Keratinocyte (primary cell): Measurements from ENCODE around the gene HOXB5. TPM values are rescaled to one million over a fixed set of nuclear protein-coding genes. Genes with fewer than 3 reads are reported as not detected.

Source experiments
- DNase-seq: peaks from one replicate; pipeline ENCODE4 v3.0.0-alpha.2; 2011; ENCODE audit warnings: low read depth, missing footprints, low spot score
- FAIRE-seq: peaks from 2 replicates; lab custom pipeline; 2011; peaks lifted over from hg19 to GRCh38; lab: Jason Lieb, UNC
- H2AFZ ChIP-seq: 2 replicates; pipeline ENCODE4 v1.6.0; 2012; ENCODE audit warnings: low read length, control low read depth, inconsistent platforms; ENCODE audit not compliant: control insufficient read depth
- H3K27ac ChIP-seq: 2 replicates; pipeline ENCODE4 v1.5.1; 2011; ENCODE audit warnings: low read length; ENCODE audit not compliant: control insufficient read depth, insufficient read depth
- H3K27me3 ChIP-seq: 3 replicates; pipeline ENCODE4 v1.6.0; 2011; ENCODE audit warnings: low read length; ENCODE audit not compliant: control insufficient read depth, insufficient read depth; ENCODE audit errors: extremely low read depth
- H3K36me3 ChIP-seq, 2 experiments: 2 replicates in 1 of 2; 3 replicates in 1 of 2; pipeline ENCODE4 v1.5.1; 2011; ENCODE audit warnings: low read length in 2 of 2, mild to moderate bottlenecking in 1 of 2; ENCODE audit not compliant: control insufficient read depth in 2 of 2, insufficient read depth in 2 of 2; ENCODE audit errors: extremely low read depth in 1 of 2
- H3K4me1 ChIP-seq: 3 replicates; pipeline ENCODE4 v1.5.1; 2011; ENCODE audit warnings: low read length; ENCODE audit not compliant: control insufficient read depth, insufficient read depth; ENCODE audit errors: extremely low read depth
- H3K4me2 ChIP-seq: 3 replicates; pipeline ENCODE4 v1.6.0; 2011; ENCODE audit warnings: low read depth, low read length; ENCODE audit not compliant: control insufficient read depth, insufficient read depth; ENCODE audit errors: extremely low read depth
- H3K4me3 ChIP-seq, 3 experiments: fragments of 200-600 bp in 1 of 3; sonication (generic) in 1 of 3; 2 replicates in 2 of 3; 3 replicates in 1 of 3; pipeline ENCODE4 v1.5.1; 2011 to 2016; ENCODE audit warnings: low read length in 3 of 3, mild to moderate bottlenecking in 3 of 3, control low read depth in 2 of 3, inconsistent platforms in 1 of 3, low read depth in 1 of 3, mixed read lengths in 1 of 3, mixed run types in 1 of 3, moderate library complexity in 1 of 3; ENCODE audit not compliant: control insufficient read depth in 2 of 3, insufficient read depth in 2 of 3; ENCODE audit errors: extremely low read depth in 1 of 3
- H3K79me2 ChIP-seq: 2 replicates; pipeline ENCODE4 v1.6.0; 2012; ENCODE audit warnings: low read length; ENCODE audit not compliant: control insufficient read depth, insufficient read depth
- H3K9ac ChIP-seq: 3 replicates; pipeline ENCODE4 v1.6.0; 2011; ENCODE audit warnings: low read length; ENCODE audit not compliant: control insufficient read depth, insufficient read depth; ENCODE audit errors: extremely low read depth
- H3K9me1 ChIP-seq: 3 replicates; pipeline ENCODE4 v1.6.0; 2011; ENCODE audit warnings: low read length; ENCODE audit not compliant: control insufficient read depth, insufficient read depth; ENCODE audit errors: extremely low read depth
- H3K9me3 ChIP-seq: 2 replicates; pipeline ENCODE4 v1.5.1; 2012; ENCODE audit warnings: low read depth, low read length; ENCODE audit not compliant: control insufficient read depth
- H4K20me1 ChIP-seq: 3 replicates; pipeline ENCODE4 v1.6.0; 2011; ENCODE audit warnings: low read length; ENCODE audit not compliant: control insufficient read depth, insufficient read depth; ENCODE audit errors: extremely low read depth
- EZH2 ChIP-seq: IDR thresholded peaks from one replicate; pipeline ENCODE4 v1.6.1; 2012; ENCODE audit warnings: inconsistent platforms, mild to moderate bottlenecking, low read length, moderate library complexity
- dilution Hi-C: fragments of 300-500 bp; cut with MboI; formaldehyde crosslinking; loops from one replicate; pipeline ENCODE4 v1.7.0; 2020; ENCODE audit warnings: low sequenced_read_pairs; ENCODE audit not compliant: extremely low pct_ligation_motif_present
- polyA plus RNA-seq, 5 experiments: library from polyadenylated mRNA; depleted of rRNA in 3 of 5; stranded (reverse) in 3 of 5; stranded (forward) in 1 of 5; unstranded in 1 of 5; fragments of >200 nt; gene quantifications; 1 replicate in 1 of 5; 2 replicates in 3 of 5; 3 replicates in 1 of 5; pipeline versions ENCODE4 v1.2.1 to v1.2.3, GENCODE V29; 2011 to 2012; ENCODE audit warnings: missing spikeins in 2 of 5, low read depth in 1 of 5, low replicate concordance in 1 of 5
- TF ChIP-seq, protein P1 (sequence below), 3 experiments: IDR thresholded peaks in 1 of 3; conservative IDR thresholded peaks in 1 of 3; optimal IDR thresholded peaks in 1 of 3; 2 replicates in 2 of 3; 3 replicates in 1 of 3; pipeline versions ENCODE3 to v1.5.1; 2011; ENCODE audit warnings: low read length in 3 of 3, mild to moderate bottlenecking in 3 of 3, moderate library complexity in 2 of 3, control low read depth in 1 of 3, inconsistent platforms in 1 of 3; ENCODE audit not compliant: insufficient read depth in 2 of 3; ENCODE audit errors: extremely low read depth in 1 of 3

Gene HOXB5
- polyA plus RNA-seq, 1 donor (not counting 4 experiments of a cell fraction or from before 2014, with no cell fraction given): not detected

DNA sequence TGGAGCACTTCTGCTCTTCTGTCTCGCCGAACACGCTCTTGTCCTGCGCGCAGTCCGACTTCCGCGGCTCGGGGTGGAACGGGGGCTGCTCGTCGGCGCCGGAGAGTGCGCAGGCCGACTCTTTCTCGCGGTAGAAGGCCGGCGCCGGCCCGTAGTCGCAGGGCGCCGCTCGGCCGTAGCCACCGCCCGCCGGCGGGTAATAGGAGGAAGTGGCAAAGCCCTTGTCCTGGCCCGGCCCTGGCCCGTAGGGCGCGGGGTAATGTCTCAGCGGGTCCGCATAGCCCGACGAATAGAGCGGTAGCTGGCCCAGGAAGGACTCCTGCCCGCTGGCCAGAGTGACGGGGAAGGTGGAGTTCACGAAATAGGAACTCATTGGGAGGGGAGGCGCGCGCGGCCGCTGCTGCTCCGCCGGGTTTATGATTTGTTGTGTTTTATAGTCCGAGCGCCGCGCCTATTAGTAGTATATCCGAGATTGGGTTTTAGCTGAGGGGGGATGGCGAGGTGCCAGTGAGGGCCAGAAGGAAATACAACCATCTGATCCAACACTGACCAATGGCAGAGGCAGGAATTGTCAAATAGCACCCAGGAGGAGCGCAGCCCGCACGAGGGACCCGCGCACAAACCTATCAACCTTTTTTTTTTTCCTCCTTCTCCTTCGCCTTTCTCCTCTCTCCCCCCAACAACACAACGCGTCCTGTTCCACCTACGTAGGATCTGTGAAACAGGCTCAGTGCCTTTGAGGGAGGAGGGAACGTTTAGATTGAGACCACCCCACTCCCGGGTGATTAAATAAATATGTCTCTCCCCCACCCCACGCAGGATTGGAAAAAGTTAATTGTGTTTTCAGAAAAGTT lies 4.4 kb upstream of the HOXB5 start:
- H3K9me3 ChIP-seq: no peaks in the 10 kb centered on the region
- no peaks in the 10 kb centered on the region for H3K79me2 ChIP-seq
- H3K4me2 ChIP-seq: peak overlapping the region; percentile 82
- FAIRE-seq (no peak), DNase-seq (no peak)
- H3K4me1 ChIP-seq: peaks cover 13% of the 10 kb centered on the region
- H3K4me3 ChIP-seq: peak overlapping the region; percentile 46 to 71 (median 62)
- dilution Hi-C loops: no loop called here
- no peaks in the 10 kb centered on the region for H4K20me1 ChIP-seq
- H3K36me3 ChIP-seq: peaks cover 0 to 4% of the 10 kb centered on the region in 2 experiments
- no peak overlapping the region for H3K27ac ChIP-seq
- peaks cover 93% of the 10 kb centered on the region for H3K27me3 ChIP-seq
- H2AFZ ChIP-seq: peak overlapping the region; percentile 82
- H3K9ac ChIP-seq: peak overlapping the region; percentile 47
- TF ChIP-seq, protein P1, sequence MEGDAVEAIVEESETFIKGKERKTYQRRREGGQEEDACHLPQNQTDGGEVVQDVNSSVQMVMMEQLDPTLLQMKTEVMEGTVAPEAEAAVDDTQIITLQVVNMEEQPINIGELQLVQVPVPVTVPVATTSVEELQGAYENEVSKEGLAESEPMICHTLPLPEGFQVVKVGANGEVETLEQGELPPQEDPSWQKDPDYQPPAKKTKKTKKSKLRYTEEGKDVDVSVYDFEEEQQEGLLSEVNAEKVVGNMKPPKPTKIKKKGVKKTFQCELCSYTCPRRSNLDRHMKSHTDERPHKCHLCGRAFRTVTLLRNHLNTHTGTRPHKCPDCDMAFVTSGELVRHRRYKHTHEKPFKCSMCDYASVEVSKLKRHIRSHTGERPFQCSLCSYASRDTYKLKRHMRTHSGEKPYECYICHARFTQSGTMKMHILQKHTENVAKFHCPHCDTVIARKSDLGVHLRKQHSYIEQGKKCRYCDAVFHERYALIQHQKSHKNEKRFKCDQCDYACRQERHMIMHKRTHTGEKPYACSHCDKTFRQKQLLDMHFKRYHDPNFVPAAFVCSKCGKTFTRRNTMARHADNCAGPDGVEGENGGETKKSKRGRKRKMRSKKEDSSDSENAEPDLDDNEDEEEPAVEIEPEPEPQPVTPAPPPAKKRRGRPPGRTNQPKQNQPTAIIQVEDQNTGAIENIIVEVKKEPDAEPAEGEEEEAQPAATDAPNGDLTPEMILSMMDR (optimal IDR thresholded peaks at IDR 0.05 in 1 of 3, IDR thresholded peaks at IDR 0.05 in 1 of 3, conservative IDR thresholded peaks at IDR 0.05 in 1 of 3; ENCODE audit: extremely low read depth in 1 of 3, insufficient read depth in 2 of 3, low read length in 3 of 3): no peak
- TF ChIP-seq EZH2: peak; percentile 90
- no peaks in the 10 kb centered on the region for H3K9me1 ChIP-seq

DNA sequence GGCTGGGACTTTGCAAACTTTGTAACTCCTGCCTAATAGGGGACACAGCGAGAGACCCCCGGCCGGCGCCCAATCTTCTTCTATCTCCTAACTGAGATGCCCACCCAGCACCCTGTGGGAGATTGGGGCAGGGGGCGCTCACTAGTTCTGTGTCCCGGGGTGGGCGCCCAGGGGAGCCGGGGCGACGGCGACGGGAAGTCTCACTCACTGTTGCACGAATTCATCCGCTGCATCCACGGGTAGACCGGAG lies 3.9 kb upstream of the HOXB5 start:
- DNase-seq: no peak
- no peak overlapping the region for H3K9ac ChIP-seq
- H3K9me3 ChIP-seq: no peaks in the 10 kb centered on the region
- H3K4me2 ChIP-seq: peak overlapping the region; percentile 82
- no peaks in the 10 kb centered on the region for H4K20me1 ChIP-seq
- peaks cover 17% of the 10 kb centered on the region for H3K4me1 ChIP-seq
- no peak for TF ChIP-seq EZH2
- TF ChIP-seq, protein P1 (optimal IDR thresholded peaks at IDR 0.05 in 1 of 3, IDR thresholded peaks at IDR 0.05 in 1 of 3, conservative IDR thresholded peaks at IDR 0.05 in 1 of 3; ENCODE audit: extremely low read depth in 1 of 3, insufficient read depth in 2 of 3, low read length in 3 of 3): no peak
- H3K27me3 ChIP-seq: peaks cover 93% of the 10 kb centered on the region
- H3K4me3 ChIP-seq: peak overlapping the region; percentile 46 to 71 (median 62)
- H3K27ac ChIP-seq: no peak overlapping the region
- H3K79me2 ChIP-seq: no peaks in the 10 kb centered on the region
- no peaks in the 10 kb centered on the region for H3K9me1 ChIP-seq
- peaks cover 0 to 4% of the 10 kb centered on the region in 2 experiments for H3K36me3 ChIP-seq
- no peak for FAIRE-seq
- dilution Hi-C loops: no loop called here
- H2AFZ ChIP-seq: peak overlapping the region; percentile 82
